Psoas muscle (tissue), 8 donors: Measurements from ENCODE around the gene ZNF774. TPM values are rescaled to one million over a fixed set of nuclear protein-coding genes. Genes with fewer than 3 reads are reported as not detected.

ENCODE experiments used
- ATAC-seq, 4 donors: fragments of 200-7000 bp; cut with Tn5 transposase; one replicate each; pipeline ENCODE4 v1.9.1; 2020; ENCODE audit warnings: moderate library complexity in 3 of 4, mild to moderate bottlenecking in 2 of 4
- DNase-seq, 2 donors: peaks; one replicate each; pipeline ENCODE4 v3.0.0-alpha.2; 2020
- H3K27ac ChIP-seq: fragments of 200-600 bp; one replicate; pipeline ENCODE4 v1.8.0; 2022
- H3K27me3 ChIP-seq, 3 donors: fragments of 200-600 bp in 1 of 3; one replicate each; pipeline versions ENCODE4 v1.6.1 to v1.8.0; 2013 to 2022; ENCODE audit warnings: low read length in 2 of 3, mild to moderate bottlenecking in 2 of 3, moderate library complexity in 1 of 3; ENCODE audit not compliant: insufficient read depth in 3 of 3
- H3K36me3 ChIP-seq, 2 donors: fragments of 200-600 bp in 1 of 2; one replicate each; pipeline versions ENCODE4 v1.6.1 to v1.8.0; 2013 to 2022; ENCODE audit warnings: low read depth in 1 of 2, mild to moderate bottlenecking in 1 of 2, moderate library complexity in 1 of 2; ENCODE audit not compliant: insufficient read depth in 1 of 2
- H3K4me1 ChIP-seq: fragments of 200-600 bp; one replicate; pipeline ENCODE4 v1.8.0; 2022
- H3K4me3 ChIP-seq: fragments of 200-600 bp; one replicate; pipeline ENCODE4 v1.8.0; 2022; ENCODE audit warnings: mild to moderate bottlenecking
- H3K9me3 ChIP-seq: fragments of 200-600 bp; one replicate; pipeline ENCODE4 v1.8.0; 2022
- CTCF ChIP-seq: fragments of 200-600 bp; IDR thresholded peaks from one replicate; pipeline ENCODE4 v1.8.0; 2022; ENCODE audit warnings: antibody characterized with exemption
- WGBS, 3 donors: extraction: QIAGEN DNeasy Blood & Tissue Kit; methylation state at CpG; one replicate each; pipeline versions ENCODE4 v1.1.6 to v1.1.7; 2013; 5-methylcytosine and 5-hydroxymethylcytosine counted together
- intact Hi-C, 2 donors: fragments of 100-400 bp; cut with DNase I; formaldehyde crosslinking; loops; one replicate each; pipeline versions ENCODE4 v1.11.0 to v1.14.2; 2022
- polyA plus RNA-seq, 3 donors: library from polyadenylated mRNA; stranded (reverse); fragments of 200-250 nt; gene quantifications; one replicate each; pipeline ENCODE4 v1.2.3, GENCODE V29; 2013
- total RNA-seq, 4 donors: library from RNA; stranded (reverse); fragmentation: NEBNext Ultra II Directional in 2 of 4; extraction: Animal tissue kit (Norgen Biotek cat#: 25700) in 2 of 4; gene quantifications; one replicate each; pipeline versions ENCODE4 v1.2.1 to v1.2.4, GENCODE V29; 2021 to 2023
- donor health status: healthy with polysubstance abuse.
- donor health status: DM: no; HTN: no; CAD: no; lungs with moderate emphysema.
- donor health status: Bipolar disorder and iron deficiency.
- donor health status: healthy.
- donor health status: DM: yes; HTN: yes; CAD: no.
- donor health status: DM: no; HTN: no; CAD: no.
- donor health status: DM: no; HTN: no; CAD: no.
- donor health status: DM: yes; HTN: yes; CAD: no.

Gene ZNF774
- total and polyA plus RNA-seq, 7 donors: 2.8 to 19.6 (median 7.9) TPM

- intact Hi-C loops: loop anchor here in 1 of 2 donors (10.0 kb wide), 1 partner anchor 278 kb away; no protein-coding TSS in a partner anchor
- 91 to 99% (median 99%) methylated on average over 4 of the region's 4 CpGs for WGBS, 3 donors
- H3K27ac ChIP-seq: no peak overlapping the region
These were observed 25.6 kb upstream of the ZNF774 start for GRCh38 chr15:90326441-90326840.

GRCh38 chr15:90327311-90327710 is 24.8 kb upstream of the ZNF774 start:
- ATAC-seq: no peak
- WGBS, 3 donors: 88 to 95% (median 90%) methylated on average over 6 of the region's 6 CpGs
- H3K27ac ChIP-seq: no peak overlapping the region
- H3K4me3 ChIP-seq: no peak overlapping the region
- no peak for TF ChIP-seq CTCF
- no peaks in the 10 kb centered on the region for H3K4me1 ChIP-seq
- no peaks in the 10 kb centered on the region for H3K9me3 ChIP-seq
- H3K36me3 ChIP-seq: no peaks in the 10 kb centered on the region
- no peak for DNase-seq
- H3K27me3 ChIP-seq: no peaks in the 10 kb centered on the region
- intact Hi-C loops: loop anchor here in 1 of 2 donors (10.0 kb wide), 1 partner anchor 277 kb away; no protein-coding TSS in a partner anchor

More at GRCh38 chr15:90326441-90326840, 25.6 kb upstream of the ZNF774 start:
- Histone ChIP-seq H3K27me3 (no peaks in the 10 kb centered on the region), H3K4me1 (no peaks in the 10 kb centered on the region), H3K4me3 (no peak overlapping the region), H3K9me3 (no peaks in the 10 kb centered on the region), H3K36me3 (no peaks in the 10 kb centered on the region)
- ATAC-seq (no peak), DNase-seq (no peak)
- no peak for TF ChIP-seq CTCF

- Histone ChIP-seq H3K4me3 (no peak overlapping the region), H3K9me3 (no peaks in the 10 kb centered on the region), H3K36me3 (no peaks in the 10 kb centered on the region), H3K4me1 (no peaks in the 10 kb centered on the region), H3K27ac (no peak overlapping the region), H3K27me3 (no peaks in the 10 kb centered on the region)
- ATAC-seq (no peak), DNase-seq (no peak)
- intact Hi-C loops: no loop called here
- TF ChIP-seq CTCF: no peak
- 87 to 94% (median 90%) methylated on average over 3 of the region's 3 CpGs for WGBS, 3 donors
These were observed 17.8 kb upstream of the ZNF774 start for GRCh38 chr15:90334304-90334731.

GRCh38 chr15:90336705-90337141 is 15.4 kb upstream of the ZNF774 start:
- H3K9me3 ChIP-seq: no peaks in the 10 kb centered on the region
- H3K36me3 ChIP-seq: no peaks in the 10 kb centered on the region
- no peak for DNase-seq
- intact Hi-C loops: no loop called here
- no peaks in the 10 kb centered on the region for H3K27me3 ChIP-seq
- no peaks in the 10 kb centered on the region for H3K4me1 ChIP-seq
- H3K4me3 ChIP-seq: no peak overlapping the region
- WGBS, 3 donors: 72 to 90% (median 86%) methylated on average over 5 of the region's 5 CpGs
- no peak overlapping the region for H3K27ac ChIP-seq
- TF ChIP-seq CTCF: no peak
- no peak for ATAC-seq

- no peak for ATAC-seq
- H3K4me1 ChIP-seq: no peaks in the 10 kb centered on the region
- H3K27ac ChIP-seq: no peak overlapping the region
- H3K4me3 ChIP-seq: no peak overlapping the region
- DNase-seq: no peak
- H3K36me3 ChIP-seq: no peaks in the 10 kb centered on the region
- H3K27me3 ChIP-seq: no peaks in the 10 kb centered on the region
- no peaks in the 10 kb centered on the region for H3K9me3 ChIP-seq
- WGBS, 3 donors: 62 to 77% (median 69%) methylated on average over 4 of the region's 4 CpGs
- intact Hi-C loops: no loop called here
- TF ChIP-seq CTCF: no peak
These were observed 14.8 kb upstream of the ZNF774 start for GRCh38 chr15:90337256-90337655.
